HepG2 (cell line): ENCODE measurements around the gene SELPLG.

ENCODE experiments used
- BRD4 ChIP-seq: sonication (generic); formaldehyde crosslinking; IDR thresholded peaks from 2 replicates; pipeline ENCODE4 v1.4.0; 2020; ENCODE audit warnings: missing genetic modification reagents
- CEBPB ChIP-seq: IDR thresholded peaks from 2 replicates; pipeline ENCODE4 v1.6.1; 2011; ENCODE audit warnings: low read depth, low read length, improper control_type of control experiment, borderline replicate concordance
- GATAD2A ChIP-seq: IDR thresholded peaks from 2 replicates; pipeline ENCODE4 v1.6.1; 2016
- HHEX ChIP-seq: IDR thresholded peaks from 2 replicates; pipeline ENCODE4 v1.6.1; 2016; ENCODE audit warnings: control low read depth
- JUNB ChIP-seq: sonication (generic); formaldehyde crosslinking; IDR thresholded peaks from 2 replicates; pipeline ENCODE4 v1.8.0; 2022; ENCODE audit warnings: missing genetic modification reagents, mild to moderate bottlenecking, borderline replicate concordance
- KDM3A ChIP-seq: IDR thresholded peaks from 2 replicates; pipeline ENCODE4 v1.6.1; 2018; ENCODE audit warnings: low read depth, missing compliant biosample characterization
- KLF12 ChIP-seq: sonication (generic); formaldehyde crosslinking; IDR thresholded peaks from 2 replicates; pipeline ENCODE4 v1.4.0; 2020; ENCODE audit warnings: missing genetic modification reagents, borderline replicate concordance
- POLR2AphosphoS5 ChIP-seq: IDR thresholded peaks from 2 replicates; pipeline ENCODE4 v1.6.1; 2012; ENCODE audit warnings: low read depth, low read length
- TEF ChIP-seq: sonication (generic); formaldehyde crosslinking; IDR thresholded peaks from 2 replicates; pipeline ENCODE4 v1.5.0; 2020; ENCODE audit warnings: missing genetic modification reagents
- ZBTB14 ChIP-seq: sonication (generic); formaldehyde crosslinking; IDR thresholded peaks from 2 replicates; pipeline ENCODE4 v1.4.0; 2020; ENCODE audit warnings: missing genetic modification reagents
- ZBTB46 ChIP-seq: sonication (generic); formaldehyde crosslinking; IDR thresholded peaks from 2 replicates; pipeline ENCODE4 v1.4.0; 2020; ENCODE audit warnings: mild to moderate bottlenecking, missing genetic modification reagents, borderline replicate concordance
- ZNF503 ChIP-seq: sonication (generic); formaldehyde crosslinking; IDR thresholded peaks from 2 replicates; pipeline ENCODE4 v1.4.0; 2020; ENCODE audit warnings: missing genetic modification reagents

GRCh38 chr12:108612788-108613282 is 20.9 kb downstream of the SELPLG start:
- no peak for TF ChIP-seq BRD4
- no peak for TF ChIP-seq TEF (CRISPR knock-in tag)
- no peak for TF ChIP-seq KDM3A (CRISPR knock-in tag)
- no peak for TF ChIP-seq ZBTB46 (CRISPR knock-in tag)
- TF ChIP-seq ZBTB14 (CRISPR knock-in tag) = no peak
- no peak for TF ChIP-seq POLR2AphosphoS5
- no peak for TF ChIP-seq HHEX (CRISPR knock-in tag)
- no peak for TF ChIP-seq KLF12
- TF ChIP-seq JUNB (CRISPR knock-in tag) = no peak
- peak; percentile 79 for TF ChIP-seq CEBPB
- no peak for TF ChIP-seq GATAD2A (CRISPR knock-in tag)
- TF ChIP-seq ZNF503 (CRISPR knock-in tag) = no peak
